Stimulated activated CD8-positive, alpha-beta memory T cell treated with anti-CD3 and anti-CD28 coated beads, Interleukin-7, amount 100 ng/mL, for 48 hours (primary cell): ENCODE data around the gene EIF4EBP3.
"Not testable (repeated sequence)": the region's sequence is repeated elsewhere in the genome, so short reads cannot be mapped to it uniquely, and the experiment has no call there.

ENCODE experiments used
- DNase-seq, 2 donors: peaks; one replicate each; pipeline ENCODE4 v3.0.0-alpha.2; 2020; ENCODE audit warnings: low read depth in 1 of 2; ENCODE audit errors: extremely low read depth in 1 of 2

The EIF4EBP3 gene

GRCh38 chr5:140575309-140575708 lies 27.8 kb downstream of the EIF4EBP3 start:
- DNase-seq: no peak

- no peak for DNase-seq
Observed at GRCh38 chr5:140576776-140577201, 29.3 kb downstream of the EIF4EBP3 start.

DNA sequence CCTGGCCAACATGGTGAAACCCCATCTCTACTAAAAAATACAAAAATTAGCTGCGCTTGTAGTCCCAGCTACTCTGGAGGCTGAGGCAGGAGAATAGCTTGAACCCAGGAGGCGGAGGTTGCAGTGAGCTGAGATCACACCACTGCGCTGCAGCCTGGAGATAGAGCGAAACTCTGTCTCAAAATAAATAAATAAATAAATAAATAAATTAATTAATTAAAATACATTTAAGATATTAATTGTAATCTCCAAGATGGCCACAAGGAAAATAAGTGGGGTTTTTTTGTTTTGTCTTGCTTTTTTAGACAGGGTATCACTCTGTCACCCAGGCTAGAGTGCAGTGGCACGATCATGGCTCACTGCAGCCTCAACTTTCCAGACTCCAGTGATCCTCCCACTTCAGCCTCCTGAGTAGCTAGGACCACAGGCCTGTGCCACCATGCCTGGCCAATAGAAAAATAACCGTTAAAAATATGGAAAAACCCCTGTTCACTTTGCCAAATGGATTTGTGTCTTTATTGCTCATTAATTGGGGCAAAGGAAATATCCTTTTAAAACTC lies 31.8 kb downstream of the EIF4EBP3 start:
- DNase-seq: not testable (repeated sequence)

DNA sequence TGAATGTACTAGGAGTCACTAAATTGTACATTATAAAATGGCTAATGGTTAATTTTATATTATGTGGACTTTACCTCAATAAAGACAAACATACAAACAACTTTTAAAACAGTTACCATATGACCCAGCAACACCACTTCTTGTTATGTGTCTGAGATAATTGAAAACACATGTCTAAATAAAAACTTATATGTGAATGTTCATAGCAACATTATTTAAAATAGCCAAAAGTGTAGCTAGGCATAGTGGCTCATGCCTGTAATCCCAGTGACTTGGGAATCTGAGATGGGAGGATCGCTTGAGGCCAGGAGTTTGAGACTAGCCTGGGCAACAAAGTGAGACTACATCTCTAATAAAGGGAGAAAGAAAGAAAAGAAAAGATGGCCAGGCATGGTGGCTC lies 40.0 kb downstream of the EIF4EBP3 start:
- DNase-seq: no peak

- DNase-seq: no peak
Observed at GRCh38 chr5:140588311-140589070, 41.0 kb downstream of the EIF4EBP3 start.

DNA sequence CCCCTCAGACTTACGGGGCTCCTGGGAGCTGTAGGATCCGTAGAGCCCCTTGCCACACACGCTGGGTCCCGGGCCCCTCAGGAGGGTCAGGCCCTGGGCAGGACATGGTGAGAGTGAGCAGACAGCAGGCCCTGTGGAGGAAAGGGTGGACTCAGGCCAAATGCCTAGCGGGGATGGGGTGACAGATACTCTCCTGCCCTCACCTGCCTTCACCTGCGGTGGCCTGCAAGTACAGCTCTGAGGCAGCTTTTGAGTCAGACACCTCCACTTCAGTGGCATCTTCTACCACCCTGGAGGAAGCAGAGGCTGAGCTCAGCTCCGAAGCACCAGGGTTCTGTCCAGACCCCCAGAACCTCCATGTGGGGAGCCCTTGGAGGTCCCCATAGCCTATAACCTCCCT lies 43.4 kb downstream of the EIF4EBP3 start:
- DNase-seq: no peak

DNA sequence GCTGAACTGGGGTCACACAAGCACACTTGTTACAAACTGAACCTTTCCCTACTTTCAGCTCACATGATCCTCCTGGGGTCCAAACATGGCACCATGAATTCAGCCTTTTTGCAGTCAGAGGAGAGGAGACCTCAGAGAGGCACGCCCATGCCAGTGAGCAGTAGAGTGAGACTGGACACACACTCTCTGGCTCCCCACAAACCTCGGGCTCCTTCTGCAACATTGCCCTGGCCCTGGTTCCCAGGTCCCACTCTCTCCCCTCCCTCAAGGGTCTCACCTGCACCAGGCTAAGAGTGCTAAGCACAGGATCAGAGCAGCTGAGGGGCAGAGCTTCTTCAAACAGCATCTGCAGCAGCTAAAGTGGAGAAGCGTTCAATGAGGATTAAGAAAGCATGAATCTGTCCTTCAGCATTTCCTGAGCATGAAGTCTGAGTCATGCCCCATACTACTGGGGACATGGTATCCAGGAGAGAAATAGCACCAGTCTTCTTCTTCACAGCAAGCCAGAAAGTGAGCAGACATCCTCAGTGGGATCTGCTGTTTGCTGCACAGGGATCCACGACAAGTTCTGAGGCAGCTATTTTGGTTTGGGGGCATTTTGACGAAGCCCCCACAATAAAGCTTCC lies 44.4 kb downstream of the EIF4EBP3 start:
- DNase-seq: no peak

- DNase-seq: not testable (repeated sequence)
Observed at GRCh38 chr5:140593070-140593469, 45.6 kb downstream of the EIF4EBP3 start.

GRCh38 chr5:140594169-140594568 lies 46.7 kb downstream of the EIF4EBP3 start:
- DNase-seq: no peak

GRCh38 chr5:140595538-140596300 lies 48.3 kb downstream of the EIF4EBP3 start:
- no peak for DNase-seq

- DNase-seq: no peak
Observed at GRCh38 chr5:140596321-140596741, 48.9 kb downstream of the EIF4EBP3 start.

- no peak for DNase-seq
Observed at GRCh38 chr5:140598836-140599235, 51.4 kb downstream of the EIF4EBP3 start.
